GM12891 (cell line): ENCODE measurements around the gene GKAP1.

ENCODE experiments used
- POLR2A ChIP-seq: IDR thresholded peaks from 2 replicates; pipeline ENCODE4 v1.6.1; 2011; ENCODE audit warnings: low read depth, low read length, control low read depth
- POLR2AphosphoS5 ChIP-seq: IDR thresholded peaks from 2 replicates; pipeline ENCODE4 v1.6.1; 2011; ENCODE audit warnings: low read depth, low read length, control low read depth
- POU2F2 ChIP-seq: IDR thresholded peaks from 2 replicates; pipeline ENCODE4 v1.6.1; 2011; ENCODE audit warnings: low read depth, mild to moderate bottlenecking, control low read depth, low read length, moderate library complexity
- SPI1 ChIP-seq: IDR thresholded peaks from 2 replicates; pipeline ENCODE4 v1.6.1; 2011; ENCODE audit warnings: low read depth, low read length, control low read depth
- TAF1 ChIP-seq: IDR thresholded peaks from 2 replicates; pipeline ENCODE4 v1.6.1; 2011; ENCODE audit warnings: low read depth, low read length, control low read depth

DNA sequence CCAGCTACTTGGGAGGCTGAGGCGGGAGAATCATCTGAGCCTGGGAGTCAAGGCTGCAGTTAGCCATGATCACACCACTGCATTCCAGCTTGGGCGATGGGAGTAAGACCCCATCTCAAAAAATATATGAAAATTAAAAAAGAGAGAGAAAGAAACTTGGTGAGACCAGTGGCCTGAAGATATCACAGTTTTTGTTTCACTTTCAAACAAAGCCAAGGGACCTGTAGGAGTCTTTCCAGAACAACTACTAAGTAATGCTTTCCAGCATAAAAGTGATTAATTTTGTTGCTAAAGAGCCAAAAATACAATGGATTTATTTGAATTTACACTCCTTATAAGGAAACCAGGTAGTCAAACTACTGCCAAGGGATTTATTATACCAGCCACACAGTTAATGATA is 23.5 kb downstream of the GKAP1 start:
- TF ChIP-seq POLR2AphosphoS5 (no peak), POLR2A (no peak), TAF1 (no peak), SPI1 (no peak), POU2F2 (no peak)
